ENCODE data around the gene DCHS1. TPM values are rescaled to one million over a fixed set of nuclear protein-coding genes. Genes with fewer than 3 reads are reported as not detected.
A peak's percentile ranks its signal among the peaks of the same experiment; 100 is the strongest.

Gene DCHS1
- total and polyA plus RNA-seq, 2 of the 13 experiments (the other 11 are each of a cell fraction or from before 2014, with no cell fraction given): under 0.01 to 0.03 TPM

DNA sequence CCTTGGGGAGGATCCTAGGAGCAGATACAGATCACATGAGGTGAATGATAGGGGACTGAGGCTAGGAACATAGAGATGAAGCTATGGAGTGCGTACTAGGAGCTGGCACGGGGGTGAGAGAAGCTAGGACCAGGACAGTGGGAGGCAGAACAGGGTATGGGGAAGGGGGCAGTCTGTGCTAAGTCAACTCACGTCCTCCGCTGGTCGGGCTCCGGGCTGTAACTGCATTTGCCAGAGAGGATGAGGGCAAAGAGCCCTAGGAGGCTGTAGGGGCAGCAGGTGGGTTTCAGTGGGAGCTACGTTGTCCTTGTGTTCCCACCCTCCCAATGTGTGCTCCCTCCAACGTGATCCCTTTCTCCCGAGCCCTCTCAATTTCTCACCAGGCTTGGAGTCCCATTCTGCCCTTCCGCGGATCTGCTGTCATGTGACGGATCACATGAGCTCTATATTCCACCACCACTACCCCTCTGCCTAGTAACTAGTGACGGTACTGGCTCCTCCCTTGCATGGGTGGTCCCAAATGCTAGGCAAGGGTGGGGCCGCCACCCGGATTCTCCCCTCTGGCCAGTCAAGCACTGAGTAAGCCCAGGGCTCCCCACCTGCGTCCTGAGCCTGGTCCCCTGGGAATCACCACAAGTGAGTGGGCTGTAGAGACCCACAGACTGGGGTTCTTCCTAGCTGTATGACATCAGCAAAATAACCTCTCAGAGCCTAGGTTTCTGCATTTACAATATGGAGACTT, 36.4 kb downstream of the DCHS1 start, which contains the start of gene TPP1 (continued):
- TF ChIP-seq FIP1L1 (IDR thresholded peaks at IDR 0.05; ENCODE audit: borderline replicate concordance, insufficient read depth, low read depth, low read length) (no peak), ZNF543 (CRISPR knock-in tag; IDR thresholded peaks at IDR 0.05) (no peak), ETV5 (CRISPR knock-in tag; IDR thresholded peaks at IDR 0.05; ENCODE audit: borderline replicate concordance) (0 out of 2 replicates have a peak, but pooled peaks have one; percentile 37), FOXC1 (CRISPR knock-in tag; IDR thresholded peaks at IDR 0.05; ENCODE audit: borderline replicate concordance) (no peak), ZIK1 (CRISPR knock-in tag; IDR thresholded peaks at IDR 0.05; ENCODE audit: borderline replicate concordance, low read depth) (no peak), HMG20B (CRISPR knock-in tag; conservative IDR thresholded peaks at IDR 0.05) (0 out of 2 replicates have a peak, but pooled peaks have one; percentile 33), EEA1 (CRISPR knock-in tag; IDR thresholded peaks at IDR 0.05; ENCODE audit: borderline replicate concordance) (no peak), HNRNPK (IDR thresholded peaks at IDR 0.05; ENCODE audit: low read depth, low read length, poor library complexity, severe bottlenecking) (no peak), HNRNPL (IDR thresholded peaks at IDR 0.05; ENCODE audit: low read depth, low read length) (peak; percentile 68; the same call in 1 of the 2 replicates), SMARCE1 (IDR thresholded peaks at IDR 0.05; ENCODE audit: borderline replicate concordance) (no peak), ZNF629 (CRISPR knock-in tag; conservative IDR thresholded peaks at IDR 0.05) (no peak), ZKSCAN8 (CRISPR knock-in tag; IDR thresholded peaks at IDR 0.05; ENCODE audit: borderline replicate concordance) (no peak), KDM1A (CRISPR knock-in tag; IDR thresholded peaks at IDR 0.05) (no peak)
- TF ChIP-seq, protein P1, sequence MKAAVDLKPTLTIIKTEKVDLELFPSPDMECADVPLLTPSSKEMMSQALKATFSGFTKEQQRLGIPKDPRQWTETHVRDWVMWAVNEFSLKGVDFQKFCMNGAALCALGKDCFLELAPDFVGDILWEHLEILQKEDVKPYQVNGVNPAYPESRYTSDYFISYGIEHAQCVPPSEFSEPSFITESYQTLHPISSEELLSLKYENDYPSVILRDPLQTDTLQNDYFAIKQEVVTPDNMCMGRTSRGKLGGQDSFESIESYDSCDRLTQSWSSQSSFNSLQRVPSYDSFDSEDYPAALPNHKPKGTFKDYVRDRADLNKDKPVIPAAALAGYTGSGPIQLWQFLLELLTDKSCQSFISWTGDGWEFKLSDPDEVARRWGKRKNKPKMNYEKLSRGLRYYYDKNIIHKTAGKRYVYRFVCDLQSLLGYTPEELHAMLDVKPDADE (CRISPR knock-in tag; IDR thresholded peaks at IDR 0.05): no peak
- TF ChIP-seq, protein P2, sequence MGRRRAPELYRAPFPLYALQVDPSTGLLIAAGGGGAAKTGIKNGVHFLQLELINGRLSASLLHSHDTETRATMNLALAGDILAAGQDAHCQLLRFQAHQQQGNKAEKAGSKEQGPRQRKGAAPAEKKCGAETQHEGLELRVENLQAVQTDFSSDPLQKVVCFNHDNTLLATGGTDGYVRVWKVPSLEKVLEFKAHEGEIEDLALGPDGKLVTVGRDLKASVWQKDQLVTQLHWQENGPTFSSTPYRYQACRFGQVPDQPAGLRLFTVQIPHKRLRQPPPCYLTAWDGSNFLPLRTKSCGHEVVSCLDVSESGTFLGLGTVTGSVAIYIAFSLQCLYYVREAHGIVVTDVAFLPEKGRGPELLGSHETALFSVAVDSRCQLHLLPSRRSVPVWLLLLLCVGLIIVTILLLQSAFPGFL (CRISPR knock-in tag; IDR thresholded peaks at IDR 0.05): no peak
- TF ChIP-seq, protein P3, sequence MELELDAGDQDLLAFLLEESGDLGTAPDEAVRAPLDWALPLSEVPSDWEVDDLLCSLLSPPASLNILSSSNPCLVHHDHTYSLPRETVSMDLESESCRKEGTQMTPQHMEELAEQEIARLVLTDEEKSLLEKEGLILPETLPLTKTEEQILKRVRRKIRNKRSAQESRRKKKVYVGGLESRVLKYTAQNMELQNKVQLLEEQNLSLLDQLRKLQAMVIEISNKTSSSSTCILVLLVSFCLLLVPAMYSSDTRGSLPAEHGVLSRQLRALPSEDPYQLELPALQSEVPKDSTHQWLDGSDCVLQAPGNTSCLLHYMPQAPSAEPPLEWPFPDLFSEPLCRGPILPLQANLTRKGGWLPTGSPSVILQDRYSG (CRISPR knock-in tag; IDR thresholded peaks at IDR 0.05): no peak
- TF ChIP-seq, protein P4, sequence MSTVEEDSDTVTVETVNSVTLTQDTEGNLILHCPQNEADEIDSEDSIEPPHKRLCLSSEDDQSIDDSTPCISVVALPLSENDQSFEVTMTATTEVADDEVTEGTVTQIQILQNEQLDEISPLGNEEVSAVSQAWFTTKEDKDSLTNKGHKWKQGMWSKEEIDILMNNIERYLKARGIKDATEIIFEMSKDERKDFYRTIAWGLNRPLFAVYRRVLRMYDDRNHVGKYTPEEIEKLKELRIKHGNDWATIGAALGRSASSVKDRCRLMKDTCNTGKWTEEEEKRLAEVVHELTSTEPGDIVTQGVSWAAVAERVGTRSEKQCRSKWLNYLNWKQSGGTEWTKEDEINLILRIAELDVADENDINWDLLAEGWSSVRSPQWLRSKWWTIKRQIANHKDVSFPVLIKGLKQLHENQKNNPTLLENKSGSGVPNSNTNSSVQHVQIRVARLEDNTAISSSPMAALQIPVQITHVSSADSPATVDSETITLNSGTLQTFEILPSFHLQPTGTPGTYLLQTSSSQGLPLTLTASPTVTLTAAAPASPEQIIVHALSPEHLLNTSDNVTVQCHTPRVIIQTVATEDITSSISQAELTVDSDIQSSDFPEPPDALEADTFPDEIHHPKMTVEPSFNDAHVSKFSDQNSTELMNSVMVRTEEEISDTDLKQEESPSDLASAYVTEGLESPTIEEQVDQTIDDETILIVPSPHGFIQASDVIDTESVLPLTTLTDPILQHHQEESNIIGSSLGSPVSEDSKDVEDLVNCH (CRISPR knock-in tag; IDR thresholded peaks at IDR 0.05): no peak
- TF ChIP-seq, protein P5, sequence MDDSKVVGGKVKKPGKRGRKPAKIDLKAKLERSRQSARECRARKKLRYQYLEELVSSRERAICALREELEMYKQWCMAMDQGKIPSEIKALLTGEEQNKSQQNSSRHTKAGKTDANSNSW (CRISPR knock-in tag; IDR thresholded peaks at IDR 0.05; ENCODE audit: borderline replicate concordance): no peak
- TF ChIP-seq, protein P6, sequence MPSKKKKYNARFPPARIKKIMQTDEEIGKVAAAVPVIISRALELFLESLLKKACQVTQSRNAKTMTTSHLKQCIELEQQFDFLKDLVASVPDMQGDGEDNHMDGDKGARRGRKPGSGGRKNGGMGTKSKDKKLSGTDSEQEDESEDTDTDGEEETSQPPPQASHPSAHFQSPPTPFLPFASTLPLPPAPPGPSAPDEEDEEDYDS (CRISPR knock-in tag; IDR thresholded peaks at IDR 0.05): peak; percentile 95
- TF ChIP-seq, protein P7, sequence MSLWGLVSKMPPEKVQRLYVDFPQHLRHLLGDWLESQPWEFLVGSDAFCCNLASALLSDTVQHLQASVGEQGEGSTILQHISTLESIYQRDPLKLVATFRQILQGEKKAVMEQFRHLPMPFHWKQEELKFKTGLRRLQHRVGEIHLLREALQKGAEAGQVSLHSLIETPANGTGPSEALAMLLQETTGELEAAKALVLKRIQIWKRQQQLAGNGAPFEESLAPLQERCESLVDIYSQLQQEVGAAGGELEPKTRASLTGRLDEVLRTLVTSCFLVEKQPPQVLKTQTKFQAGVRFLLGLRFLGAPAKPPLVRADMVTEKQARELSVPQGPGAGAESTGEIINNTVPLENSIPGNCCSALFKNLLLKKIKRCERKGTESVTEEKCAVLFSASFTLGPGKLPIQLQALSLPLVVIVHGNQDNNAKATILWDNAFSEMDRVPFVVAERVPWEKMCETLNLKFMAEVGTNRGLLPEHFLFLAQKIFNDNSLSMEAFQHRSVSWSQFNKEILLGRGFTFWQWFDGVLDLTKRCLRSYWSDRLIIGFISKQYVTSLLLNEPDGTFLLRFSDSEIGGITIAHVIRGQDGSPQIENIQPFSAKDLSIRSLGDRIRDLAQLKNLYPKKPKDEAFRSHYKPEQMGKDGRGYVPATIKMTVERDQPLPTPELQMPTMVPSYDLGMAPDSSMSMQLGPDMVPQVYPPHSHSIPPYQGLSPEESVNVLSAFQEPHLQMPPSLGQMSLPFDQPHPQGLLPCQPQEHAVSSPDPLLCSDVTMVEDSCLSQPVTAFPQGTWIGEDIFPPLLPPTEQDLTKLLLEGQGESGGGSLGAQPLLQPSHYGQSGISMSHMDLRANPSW (CRISPR knock-in tag; IDR thresholded peaks at IDR 0.05; ENCODE audit: borderline replicate concordance): no peak; the same call in 1 of the 2 replicates
